NCI-H446 (cell line): ENCODE measurements around the gene ASXL1.
"Not testable (repeated sequence)": the region's sequence is repeated elsewhere in the genome, so short reads cannot be mapped to it uniquely, and the experiment has no call there.

ENCODE experiments used
- DNase-seq, 2 experiments: peaks; one replicate each; lab custom pipeline; 2025; lab: John Stamatoyannopoulos, UW

The ASXL1 gene

GRCh38 chr20:32357869-32358631 lies at the start of gene ASXL1:
ASXL1 (plus strand) TSS chr20:32358331; CDS start chr20:32358776, 445 bp downstream.
- peak; percentile 97 to 99 for DNase-seq

- no peak for DNase-seq
Measured at GRCh38 chr20:32312718-32313424, 45.3 kb upstream of the ASXL1 start.

DNA sequence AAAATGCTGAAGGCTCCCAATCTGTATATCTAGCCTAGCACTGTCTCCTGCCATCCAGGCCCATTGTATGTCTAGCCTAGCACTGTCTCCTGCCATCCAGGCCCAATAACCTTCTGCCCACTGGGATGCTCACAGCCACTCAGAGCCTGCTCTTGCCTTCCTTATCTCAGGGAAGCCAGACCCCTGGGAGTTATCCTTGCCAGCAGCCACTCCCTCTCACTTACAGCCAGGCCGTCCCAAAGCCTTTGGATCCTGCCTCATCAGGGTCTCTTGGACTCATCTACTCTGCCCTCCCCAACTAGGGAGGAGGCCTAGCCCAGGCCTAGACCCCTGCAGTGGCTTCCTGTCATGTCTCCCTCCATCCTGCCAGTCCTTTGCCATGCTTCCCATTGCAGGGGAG lies 43.4 kb upstream of the ASXL1 start:
- no peak for DNase-seq

DNA sequence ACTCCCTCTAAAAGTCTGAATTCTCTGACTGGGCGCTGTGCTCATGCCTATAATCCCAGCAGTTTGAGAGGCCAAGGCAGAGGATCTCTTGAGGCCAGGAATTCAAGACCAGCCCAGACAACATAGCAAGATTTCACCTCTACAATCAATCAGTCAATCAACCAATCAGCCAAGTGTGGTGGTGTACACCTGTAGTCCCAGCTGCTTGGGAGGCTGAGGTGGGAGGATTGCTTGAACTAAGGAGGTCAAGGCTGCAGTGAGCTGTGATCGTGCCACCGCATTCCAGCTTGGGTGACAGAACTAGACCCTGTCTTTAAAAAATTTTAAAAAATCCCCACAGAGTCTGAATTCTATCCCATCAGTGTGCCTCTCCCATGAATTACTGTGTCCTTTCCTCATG lies 42.7 kb upstream of the ASXL1 start:
- no peak for DNase-seq

GRCh38 chr20:32315891-32316290 lies 42.2 kb upstream of the ASXL1 start:
- no peak for DNase-seq

- DNase-seq, result no peak
Measured at GRCh38 chr20:32316667-32317066, 41.5 kb upstream of the ASXL1 start.

DNA sequence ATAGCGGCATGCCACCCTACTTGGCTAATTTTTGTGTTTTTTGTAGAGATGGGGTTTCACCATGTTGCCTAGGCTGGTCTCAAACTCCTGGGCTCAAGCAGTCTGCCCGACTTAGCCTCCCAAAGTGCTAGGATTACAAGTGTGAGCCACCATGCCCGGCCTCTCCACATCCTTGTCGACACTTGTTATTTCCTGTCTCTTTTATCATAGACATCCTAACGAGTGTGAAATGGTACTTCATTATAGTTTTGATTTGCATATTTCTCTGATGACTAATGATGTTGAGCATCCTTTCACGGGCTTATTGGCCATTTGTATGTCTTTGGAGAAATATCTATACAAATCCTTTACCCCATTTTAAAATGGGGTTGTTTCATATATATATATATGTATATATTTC lies 39.0 kb upstream of the ASXL1 start:
- no peak for DNase-seq

DNA sequence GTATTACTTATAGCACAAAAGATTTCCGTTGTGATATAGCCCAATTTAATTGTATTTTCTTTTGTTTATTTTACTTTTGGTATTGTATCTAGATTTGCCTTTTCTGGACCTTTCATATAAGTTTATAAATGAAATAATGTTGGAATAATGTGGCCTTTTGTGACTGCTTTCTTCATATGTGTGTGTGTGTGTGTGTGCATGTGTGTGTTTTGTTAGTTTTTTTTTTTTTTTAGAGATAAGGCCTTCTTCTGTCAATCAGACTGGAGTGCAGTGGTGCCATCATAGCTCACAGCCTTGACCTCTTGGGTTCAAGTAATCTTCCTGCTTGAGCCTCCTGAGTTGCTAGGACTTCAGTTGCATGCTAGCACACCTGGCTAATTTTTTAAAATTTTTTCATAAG lies 37.8 kb upstream of the ASXL1 start:
- no peak for DNase-seq

GRCh38 chr20:32321390-32321789 lies 36.7 kb upstream of the ASXL1 start:
- no peak for DNase-seq

DNA sequence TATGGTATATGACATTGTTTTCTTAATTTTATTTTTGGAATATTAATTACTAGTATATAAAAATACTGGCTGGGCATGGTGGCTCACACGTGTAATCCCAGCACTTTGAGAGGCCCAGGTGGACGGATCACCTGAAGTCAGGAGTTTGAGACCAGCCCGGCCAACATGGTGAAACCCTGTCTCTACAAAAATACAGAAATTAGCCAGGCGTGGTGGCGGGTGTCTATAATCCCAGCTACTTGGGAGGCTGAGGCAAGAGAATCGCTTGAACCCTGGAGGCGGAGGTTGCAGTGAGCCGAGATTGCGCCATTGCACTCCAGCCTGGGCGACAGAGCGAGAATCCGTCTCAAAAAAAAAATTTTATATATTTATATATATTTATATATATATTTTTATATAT lies 35.9 kb upstream of the ASXL1 start:
- DNase-seq, result not testable (repeated sequence)

GRCh38 chr20:32323761-32324160 lies 34.4 kb upstream of the ASXL1 start:
- DNase-seq, result not testable (repeated sequence)

- DNase-seq, result no peak
Measured at GRCh38 chr20:32325706-32326503, 32.2 kb upstream of the ASXL1 start.

- no peak for DNase-seq
Measured at GRCh38 chr20:32326504-32326845, 31.7 kb upstream of the ASXL1 start.

DNA sequence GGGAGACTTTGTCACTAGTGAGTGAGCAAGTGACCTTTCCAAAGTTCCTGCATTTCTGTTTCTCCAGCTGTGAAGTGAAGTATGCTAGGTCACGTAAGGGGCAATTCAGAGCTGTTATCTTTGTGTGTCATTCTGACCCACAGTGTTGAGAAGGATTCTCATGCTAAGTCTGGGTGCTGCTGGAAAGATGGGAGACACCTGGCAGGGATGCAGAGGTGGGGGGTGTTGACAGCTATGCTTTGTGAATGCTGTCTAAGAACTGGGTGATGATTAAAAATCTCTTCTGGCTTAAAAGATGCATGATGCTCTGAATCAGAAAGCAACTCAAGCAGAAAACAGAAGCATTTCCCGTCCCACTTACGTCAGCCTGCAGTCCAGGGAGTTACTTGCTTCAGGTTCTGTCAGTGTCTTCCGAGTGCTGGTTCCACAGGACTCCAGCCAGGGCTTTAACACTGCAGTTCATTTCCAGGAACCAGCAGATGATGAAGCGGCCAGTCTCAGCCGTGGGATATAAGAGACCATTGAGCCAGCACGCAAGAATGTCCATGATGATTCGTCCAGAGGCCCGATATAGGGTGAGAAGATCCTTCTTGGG lies 30.9 kb upstream of the ASXL1 start:
- no peak for DNase-seq

GRCh38 chr20:32329817-32330554 lies 28.1 kb upstream of the ASXL1 start:
- no peak for DNase-seq

DNA sequence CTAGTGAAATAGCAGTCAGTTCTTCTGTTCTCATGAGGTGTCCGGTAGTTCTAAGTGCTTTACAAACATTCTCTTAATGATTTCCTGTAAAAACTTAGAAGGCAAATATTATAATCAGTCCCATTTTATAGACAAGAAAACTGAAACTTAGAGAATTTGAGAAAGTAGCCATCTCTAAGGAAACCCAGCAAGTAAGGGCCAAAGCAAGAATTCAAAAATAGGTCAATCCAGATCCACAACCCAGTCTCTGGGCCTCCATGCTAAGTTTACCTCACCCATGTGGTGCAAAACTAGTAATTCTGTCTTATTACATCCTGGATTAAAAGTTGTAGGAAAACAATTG lies 27.6 kb upstream of the ASXL1 start:
- DNase-seq, result no peak

DNA sequence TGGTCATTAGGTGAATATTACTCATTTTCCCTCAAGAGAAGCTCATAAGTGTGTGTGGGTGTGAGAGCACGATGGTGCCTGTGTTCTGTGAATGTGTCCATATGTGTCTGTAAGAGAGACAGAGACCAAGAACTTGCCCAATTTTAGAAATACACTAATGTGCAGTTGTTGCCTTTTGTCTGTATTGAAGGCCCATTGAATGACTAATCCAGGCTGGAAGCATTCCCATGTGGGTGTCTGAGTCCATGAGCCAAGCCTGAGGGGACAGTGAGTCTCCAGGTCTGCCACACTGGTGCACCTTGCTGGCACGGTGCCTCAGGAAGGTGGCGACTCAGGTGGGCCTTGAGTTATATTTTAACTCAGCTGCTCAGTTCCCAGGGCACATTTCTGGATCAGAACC lies 25.5 kb upstream of the ASXL1 start:
- no peak for DNase-seq

DNA sequence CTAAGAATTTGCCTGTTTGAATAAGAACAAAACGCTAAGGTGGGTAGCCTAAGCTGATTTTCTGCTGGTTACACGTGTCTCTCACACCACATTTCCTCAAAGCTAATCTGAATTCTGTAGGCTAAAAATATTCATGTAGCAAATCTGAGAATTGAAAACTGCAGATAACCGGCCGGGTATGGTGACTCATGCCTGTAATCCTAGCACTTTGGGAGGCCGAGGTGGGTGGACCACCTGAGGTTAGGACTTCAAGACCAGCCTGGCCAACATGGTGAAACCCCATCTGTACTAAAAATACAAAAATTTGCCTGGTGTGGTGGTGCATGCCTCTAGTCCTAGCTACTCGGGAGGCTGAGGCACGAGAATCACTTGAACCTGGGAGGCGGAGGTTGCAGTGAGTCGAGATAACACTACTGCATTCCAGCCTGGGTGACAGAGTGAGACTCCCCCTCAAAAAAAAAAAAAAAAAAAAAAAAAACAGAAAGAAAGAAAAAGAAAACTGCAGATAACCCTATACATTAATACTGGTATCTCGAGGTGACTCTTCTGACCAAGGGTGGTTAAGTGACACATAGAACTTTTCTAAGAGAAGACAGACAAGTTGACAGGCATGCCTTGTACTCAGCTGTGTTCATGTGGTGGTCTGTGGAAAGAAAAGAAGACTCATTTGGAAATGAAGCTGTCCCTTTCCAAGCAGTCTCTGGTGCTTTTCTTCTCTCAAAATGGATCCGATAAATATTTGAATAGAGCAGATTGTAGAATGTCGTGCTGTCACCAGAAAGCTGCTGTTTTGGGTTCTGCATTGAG lies 24.7 kb upstream of the ASXL1 start:
- DNase-seq, result no peak

DNA sequence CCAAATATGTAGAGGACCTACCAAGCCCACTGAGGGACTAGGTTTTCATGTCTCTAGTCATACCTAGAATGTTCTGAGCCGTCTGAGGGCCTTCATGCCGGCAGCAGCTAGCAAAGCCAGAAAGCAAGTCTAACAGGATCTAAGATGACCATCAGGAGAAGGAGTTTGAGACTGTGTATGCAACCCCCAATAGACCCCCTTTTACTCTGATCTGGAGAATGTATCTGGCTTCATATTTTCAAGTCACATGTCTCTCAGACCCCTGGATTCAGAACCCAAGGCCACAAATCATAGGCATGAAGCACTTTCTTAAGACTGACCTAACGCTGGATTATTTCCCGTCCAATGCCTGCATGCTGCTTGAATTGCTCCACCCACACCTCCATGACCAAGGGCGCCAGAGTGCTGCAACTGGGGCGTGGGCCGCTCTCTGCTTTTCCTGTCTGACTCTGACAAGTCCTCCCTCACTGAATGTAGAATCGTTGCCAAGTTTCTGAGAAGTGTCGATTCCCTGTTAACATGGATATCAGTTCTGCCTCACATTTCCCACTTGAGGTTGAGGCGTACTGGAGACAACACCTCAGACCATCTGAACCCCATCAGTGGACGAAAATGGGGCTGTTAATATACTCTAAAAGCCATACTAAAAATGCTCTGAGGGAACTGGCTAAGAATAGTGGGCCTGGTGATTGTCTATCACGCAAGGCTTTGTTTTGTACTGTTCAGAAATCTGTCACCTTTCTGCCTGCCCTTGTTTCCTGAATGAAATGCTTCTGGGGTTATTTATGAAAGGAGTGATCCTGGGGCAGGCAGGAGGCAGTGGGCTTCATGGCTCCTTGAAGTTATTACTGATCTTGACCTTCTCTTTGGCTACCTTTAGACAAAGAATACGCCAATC lies 23.9 kb upstream of the ASXL1 start:
- DNase-seq, result no peak

DNA sequence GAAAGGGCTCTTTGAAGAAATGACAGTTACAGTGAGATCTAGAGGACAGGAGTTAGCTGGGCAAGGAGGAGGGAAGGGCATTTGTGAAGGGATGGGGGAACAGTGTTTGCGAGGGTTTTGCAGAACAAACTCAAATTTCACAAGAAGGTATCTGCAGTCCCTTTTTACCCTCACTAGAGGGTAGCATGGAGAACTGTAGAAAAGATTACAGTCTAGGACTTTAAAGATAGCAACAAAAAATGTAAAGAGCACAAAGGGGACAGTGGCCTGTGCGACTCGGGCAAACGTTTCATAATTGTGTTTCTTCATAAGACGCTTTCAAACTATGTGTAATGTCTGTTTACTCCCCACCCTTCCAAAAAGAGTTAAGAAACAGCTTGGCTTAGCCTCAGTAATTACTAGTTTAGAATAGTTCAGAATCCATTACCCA lies 21.2 kb upstream of the ASXL1 start:
- DNase-seq, result peak in 1 of 2 experiments; percentile 44
